Natural killer cell (primary cell): ENCODE data around the gene ZSWIM9. TPM values are rescaled to one million over a fixed set of nuclear protein-coding genes. Genes with fewer than 3 reads are reported as not detected.

Source experiments
- ATAC-seq, 3 donors: fragments of 150-1000 bp in 2 of 3; fragments of 200-7000 bp in 1 of 3; cut with Tn5 transposase; 1 replicate in 1 of 3; 2 replicates in 2 of 3; pipeline ENCODE4 v1.10.0; 2021; ENCODE audit warnings: mild to moderate bottlenecking in 2 of 3, moderate library complexity in 2 of 3
- DNase-seq, 2 donors: peaks; one replicate each; pipeline versions ENCODE4 v3.0.0 to v3.0.0-alpha.2; 2013 to 2021; ENCODE audit warnings: mixed read lengths in 1 of 2
- H3K27ac ChIP-seq: one replicate; pipeline ENCODE4 v1.5.1; 2013; ENCODE audit warnings: mild to moderate bottlenecking, low read length
- H3K27me3 ChIP-seq: one replicate; pipeline ENCODE4 v1.6.1; 2013; ENCODE audit warnings: low read length; ENCODE audit not compliant: control insufficient read depth, insufficient read depth
- H3K36me3 ChIP-seq: one replicate; pipeline ENCODE4 v1.6.1; 2013; ENCODE audit warnings: low read length; ENCODE audit not compliant: control insufficient read depth, insufficient read depth
- H3K4me1 ChIP-seq: one replicate; pipeline ENCODE4 v1.6.1; 2013; ENCODE audit warnings: low read length; ENCODE audit not compliant: control insufficient read depth, insufficient read depth
- H3K4me3 ChIP-seq: one replicate; pipeline ENCODE4 v1.5.1; 2013; ENCODE audit warnings: low read length
- H3K9me3 ChIP-seq: one replicate; pipeline ENCODE4 v1.6.1; 2013; ENCODE audit warnings: low read length; ENCODE audit not compliant: control insufficient read depth, insufficient read depth
- H3K27ac Mint-ChIP-seq, 2 donors: one replicate each; pipeline ENCODE4 v1.8.0; 2022; ENCODE audit warnings: mild to moderate bottlenecking in 2 of 2, mixed read lengths in 2 of 2, moderate library complexity in 1 of 2
- H3K27me3 Mint-ChIP-seq, 2 donors: one replicate each; pipeline ENCODE4 v1.8.0; 2022; ENCODE audit warnings: low read depth in 2 of 2, mixed read lengths in 2 of 2
- H3K36me3 Mint-ChIP-seq: one replicate; pipeline ENCODE4 v1.8.0; 2022; ENCODE audit warnings: mixed read lengths
- H3K4me1 Mint-ChIP-seq, 2 donors: one replicate each; pipeline ENCODE4 v1.8.0; 2022; ENCODE audit warnings: mixed read lengths in 2 of 2
- H3K4me3 Mint-ChIP-seq: one replicate; pipeline ENCODE4 v1.8.0; 2022; ENCODE audit warnings: mild to moderate bottlenecking, moderate library complexity, mixed read lengths
- H3K9me3 Mint-ChIP-seq, 2 donors: one replicate each; pipeline ENCODE4 v1.8.0; 2022; ENCODE audit warnings: mixed read lengths in 2 of 2
- CTCF ChIP-seq: fragments of 200-600 bp; IDR thresholded peaks from one replicate; pipeline ENCODE4 v1.8.0; 2022; ENCODE audit warnings: antibody characterized with exemption
- WGBS: methylation state at CpG from one replicate; pipeline ENCODE4 v1.1.7; 2013; ENCODE audit warnings: missing lambda C conversion rate; ENCODE audit not compliant: insufficient coverage; 5-methylcytosine and 5-hydroxymethylcytosine counted together
- intact Hi-C: fragments of 100-400 bp; cut with micrococcal nuclease; formaldehyde crosslinking; loops from one replicate; pipeline ENCODE4 v1.14.2; 2022
- total RNA-seq, 4 donors: library from RNA; stranded (reverse); fragments of 120-200 nt in 1 of 4; gene quantifications; one replicate each; pipeline versions ENCODE4 v1.2.3 to v1.2.4, GENCODE V29; 2013 to 2022

The ZSWIM9 gene
- total RNA-seq, 3 donors from 2014 or later (not counting 1 experiment from before 2014, with no cell fraction given): 4.0 to 7.0 (median 5.4) TPM

GRCh38 chr19:48147597-48148175 is 22.8 kb upstream of the ZSWIM9 start:
- no peak overlapping the region for H3K4me3 ChIP-seq
- intact Hi-C loops: no loop called here
- Mint-ChIP-seq H3K9me3 (no peaks in the 10 kb centered on the region), H3K27me3 (no peaks in the 10 kb centered on the region), H3K36me3 (no peaks in the 10 kb centered on the region), H3K27ac (no peak overlapping the region), H3K4me3 (no peak overlapping the region), H3K4me1 (no peaks in the 10 kb centered on the region)
- no peak overlapping the region for H3K27ac ChIP-seq
- H3K4me1 ChIP-seq: no peaks in the 10 kb centered on the region
- WGBS: 95% methylated on average over 3 of the region's 4 CpGs
- no peaks in the 10 kb centered on the region for H3K27me3 ChIP-seq
- DNase-seq (no peak), ATAC-seq (no peak)
- peaks cover 33% of the 10 kb centered on the region for H3K36me3 ChIP-seq
- no peak for TF ChIP-seq CTCF
- H3K9me3 ChIP-seq: no peaks in the 10 kb centered on the region

GRCh38 chr19:48148576-48148975 is 21.9 kb upstream of the ZSWIM9 start:
- Mint-ChIP-seq H3K9me3 (no peaks in the 10 kb centered on the region), H3K27me3 (no peaks in the 10 kb centered on the region), H3K4me3 (no peak overlapping the region), H3K27ac (no peak overlapping the region), H3K36me3 (no peaks in the 10 kb centered on the region), H3K4me1 (no peaks in the 10 kb centered on the region)
- Histone ChIP-seq H3K36me3 (peaks cover 28% of the 10 kb centered on the region), H3K9me3 (no peaks in the 10 kb centered on the region), H3K4me3 (no peak overlapping the region), H3K27me3 (no peaks in the 10 kb centered on the region), H3K27ac (no peak overlapping the region), H3K4me1 (no peaks in the 10 kb centered on the region)
- ATAC-seq (no peak), DNase-seq (no peak)
- TF ChIP-seq CTCF: no peak
- 100% methylated on average over 8 of the region's 9 CpGs for WGBS
- intact Hi-C loops: no loop called here

GRCh38 chr19:48149430-48149829 is 21.1 kb upstream of the ZSWIM9 start:
- TF ChIP-seq CTCF: no peak
- H3K4me3 ChIP-seq: no peak overlapping the region
- no peaks in the 10 kb centered on the region for H3K9me3 Mint-ChIP-seq
- no peak overlapping the region for H3K27ac ChIP-seq
- no peak overlapping the region for H3K27ac Mint-ChIP-seq
- H3K36me3 ChIP-seq: peaks cover 24% of the 10 kb centered on the region
- WGBS: 95% methylated on average over 6 of the region's 6 CpGs
- intact Hi-C loops: no loop called here
- no peaks in the 10 kb centered on the region for H3K4me1 Mint-ChIP-seq
- no peaks in the 10 kb centered on the region for H3K4me1 ChIP-seq
- no peak overlapping the region for H3K4me3 Mint-ChIP-seq
- no peaks in the 10 kb centered on the region for H3K9me3 ChIP-seq
- DNase-seq (no peak), ATAC-seq (no peak)
- H3K36me3 Mint-ChIP-seq: no peaks in the 10 kb centered on the region
- no peaks in the 10 kb centered on the region for H3K27me3 Mint-ChIP-seq
- no peaks in the 10 kb centered on the region for H3K27me3 ChIP-seq

GRCh38 chr19:48152551-48152950 is 17.9 kb upstream of the ZSWIM9 start:
- Mint-ChIP-seq H3K27ac (no peak overlapping the region), H3K4me1 (no peaks in the 10 kb centered on the region), H3K4me3 (no peak overlapping the region), H3K27me3 (no peaks in the 10 kb centered on the region), H3K9me3 (no peaks in the 10 kb centered on the region), H3K36me3 (no peaks in the 10 kb centered on the region)
- Histone ChIP-seq H3K27ac (no peak overlapping the region), H3K36me3 (peaks cover 20% of the 10 kb centered on the region), H3K27me3 (no peaks in the 10 kb centered on the region), H3K4me1 (no peaks in the 10 kb centered on the region), H3K4me3 (no peak overlapping the region), H3K9me3 (no peaks in the 10 kb centered on the region)
- WGBS: 43% methylated on average over 7 of the region's 8 CpGs
- intact Hi-C loops: loop anchor here (2.0 kb wide), 1 partner anchor 46 kb away; no protein-coding TSS in a partner anchor
- peak; percentile 90 for TF ChIP-seq CTCF
- ATAC-seq (peak; percentile 64 to 73 (median 72)), DNase-seq (peak; percentile 57 to 76)
